PC-9 (cell line): ENCODE data around the gene GPC5. TPM values are rescaled to one million over a fixed set of nuclear protein-coding genes. Genes with fewer than 3 reads are reported as not detected.

Experiments used
- BruUV-seq: library from RNA; stranded (reverse); fragments of 400-500 nt; replicated peaks from 2 replicates; lab custom pipeline; 2021; lab: Mats Ljungman, UMichigan
- CTCF ChIA-PET: fragments of 300-600 bp; sonication (Branson Sonifier 250); formaldehyde crosslinking; loops from one replicate; lab custom pipeline; 2022; ENCODE audit warnings: antibody characterized with exemption; lab: Charles Lee
- POLR2A ChIA-PET: fragments of 300-600 bp; sonication (Branson Sonifier 250); formaldehyde crosslinking; loops from one replicate; lab custom pipeline; 2022; ENCODE audit warnings: antibody characterized with exemption; ENCODE audit not compliant: unreplicated experiment; lab: Charles Lee
- DNase-seq, 2 experiments: peaks; one replicate each; pipeline versions ENCODE4 v3.0.0 to v3.0.0-alpha.2; 2015 to 2022; ENCODE audit warnings: mixed read lengths in 1 of 2
- H2AFZ ChIP-seq: fragments of 200-600 bp; sonication (generic); 2 replicates; pipeline ENCODE4 v1.8.1; 2017; ENCODE audit warnings: antibody characterized with exemption
- H3F3A ChIP-seq: fragments of 200-600 bp; sonication (generic); 2 replicates; pipeline ENCODE4 v1.8.1; 2017; ENCODE audit warnings: antibody characterized with exemption, mild to moderate bottlenecking, low read depth; ENCODE audit not compliant: insufficient read depth
- H3K27ac ChIP-seq: fragments of 200-600 bp; sonication (generic); 2 replicates; pipeline ENCODE4 v1.6.1; 2016; ENCODE audit warnings: mixed run types
- H3K27me3 ChIP-seq: fragments of 200-600 bp; sonication (generic); 2 replicates; pipeline ENCODE4 v1.6.1; 2016; ENCODE audit warnings: low read depth, mixed run types; ENCODE audit not compliant: insufficient read depth
- H3K36me3 ChIP-seq: fragments of 200-600 bp; sonication (generic); 2 replicates; pipeline ENCODE4 v1.6.1; 2016; ENCODE audit warnings: low read depth, mixed run types
- H3K4me1 ChIP-seq: fragments of 200-600 bp; sonication (generic); replicated peaks from 2 replicates; pipeline ENCODE4 v1.6.1; 2016; ENCODE audit warnings: mixed run types; ENCODE audit not compliant: insufficient read depth
- H3K4me2 ChIP-seq: fragments of 200-600 bp; sonication (generic); 2 replicates; pipeline ENCODE4 v1.6.1; 2017; ENCODE audit warnings: mixed run types
- H3K4me3 ChIP-seq: fragments of 200-600 bp; sonication (generic); 2 replicates; pipeline ENCODE4 v1.6.1; 2016; ENCODE audit warnings: mixed run types
- H3K79me2 ChIP-seq: fragments of 200-600 bp; sonication (generic); 2 replicates; pipeline ENCODE4 v1.6.1; 2017; ENCODE audit warnings: low read depth, mixed run types
- H3K9me2 ChIP-seq: fragments of 200-600 bp; sonication (generic); 2 replicates; pipeline ENCODE4 v1.8.1; 2017; ENCODE audit warnings: mild to moderate bottlenecking; ENCODE audit not compliant: insufficient read depth
- H3K9me3 ChIP-seq: fragments of 200-600 bp; sonication (generic); 2 replicates; pipeline ENCODE4 v1.8.1; 2016; ENCODE audit warnings: low read depth; ENCODE audit not compliant: insufficient read depth
- H4K20me1 ChIP-seq: fragments of 200-600 bp; sonication (generic); 2 replicates; pipeline ENCODE4 v1.8.1; 2017; ENCODE audit not compliant: insufficient read depth
- EZH2 ChIP-seq: fragments of 200-600 bp; sonication (generic); IDR thresholded peaks from 2 replicates; pipeline ENCODE4 v1.8.0; 2017; ENCODE audit warnings: antibody characterized with exemption, low read depth
- intact Hi-C: fragments of 100-400 bp; cut with micrococcal nuclease; formaldehyde crosslinking; loops from one replicate; pipeline ENCODE4 v1.10.0; 2022; ENCODE audit not compliant: unreplicated experiment
- total RNA-seq: library from RNA; stranded (reverse); gene quantifications from 2 replicates; pipeline ENCODE4 v1.2.3, GENCODE V29; 2021
- TF ChIP-seq, protein P1 (sequence below): fragments of 200-600 bp; sonication (generic); conservative IDR thresholded peaks from 2 replicates; pipeline ENCODE4 v1.6.1; 2017; ENCODE audit warnings: mixed run types, antibody characterized with exemption, mild to moderate bottlenecking, moderate library complexity

The GPC5 gene
- total RNA-seq, 1 experiment from 2014 or later = not detected

GRCh38 chr13:91632086-91632485 is 233.7 kb downstream of the GPC5 start:
- POLR2A ChIA-PET = no interaction called here
- no peak for TF ChIP-seq EZH2
- TF ChIP-seq, protein P1, sequence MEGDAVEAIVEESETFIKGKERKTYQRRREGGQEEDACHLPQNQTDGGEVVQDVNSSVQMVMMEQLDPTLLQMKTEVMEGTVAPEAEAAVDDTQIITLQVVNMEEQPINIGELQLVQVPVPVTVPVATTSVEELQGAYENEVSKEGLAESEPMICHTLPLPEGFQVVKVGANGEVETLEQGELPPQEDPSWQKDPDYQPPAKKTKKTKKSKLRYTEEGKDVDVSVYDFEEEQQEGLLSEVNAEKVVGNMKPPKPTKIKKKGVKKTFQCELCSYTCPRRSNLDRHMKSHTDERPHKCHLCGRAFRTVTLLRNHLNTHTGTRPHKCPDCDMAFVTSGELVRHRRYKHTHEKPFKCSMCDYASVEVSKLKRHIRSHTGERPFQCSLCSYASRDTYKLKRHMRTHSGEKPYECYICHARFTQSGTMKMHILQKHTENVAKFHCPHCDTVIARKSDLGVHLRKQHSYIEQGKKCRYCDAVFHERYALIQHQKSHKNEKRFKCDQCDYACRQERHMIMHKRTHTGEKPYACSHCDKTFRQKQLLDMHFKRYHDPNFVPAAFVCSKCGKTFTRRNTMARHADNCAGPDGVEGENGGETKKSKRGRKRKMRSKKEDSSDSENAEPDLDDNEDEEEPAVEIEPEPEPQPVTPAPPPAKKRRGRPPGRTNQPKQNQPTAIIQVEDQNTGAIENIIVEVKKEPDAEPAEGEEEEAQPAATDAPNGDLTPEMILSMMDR = no peak
- DNase-seq = no peak
- Histone ChIP-seq H3K27me3 (no peaks in the 10 kb centered on the region), H3K4me2 (no peak overlapping the region), H3K9me3 (no peaks in the 10 kb centered on the region), H3K79me2 (no peaks in the 10 kb centered on the region), H4K20me1 (no peaks in the 10 kb centered on the region), H2AFZ (no peak overlapping the region), H3F3A (no peaks in the 10 kb centered on the region), H3K4me1 (no peaks in the 10 kb centered on the region), H3K36me3 (no peaks in the 10 kb centered on the region), H3K9me2 (no peaks in the 10 kb centered on the region), H3K4me3 (no peak overlapping the region), H3K27ac (no peak overlapping the region)
- CTCF ChIA-PET = no interaction called here
- intact Hi-C loops = no loop called here
- BruUV-seq = no TSS peak

GRCh38 chr13:91639330-91639729 is 240.9 kb downstream of the GPC5 start:
- Histone ChIP-seq H3K9me3 (no peaks in the 10 kb centered on the region), H3K79me2 (no peaks in the 10 kb centered on the region), H3K27ac (no peak overlapping the region), H3F3A (no peaks in the 10 kb centered on the region), H3K27me3 (no peaks in the 10 kb centered on the region), H3K4me3 (no peak overlapping the region), H3K9me2 (no peaks in the 10 kb centered on the region), H3K4me2 (no peak overlapping the region), H3K36me3 (no peaks in the 10 kb centered on the region), H2AFZ (no peak overlapping the region), H4K20me1 (no peaks in the 10 kb centered on the region), H3K4me1 (no peaks in the 10 kb centered on the region)
- ChIA-PET POLR2A (no interaction called here), CTCF (no interaction called here)
- DNase-seq = no peak
- no TSS peak for BruUV-seq
- TF ChIP-seq, protein P1 = no peak
- TF ChIP-seq EZH2 = no peak
- intact Hi-C loops = no loop called here

- H3K4me1 ChIP-seq = no peaks in the 10 kb centered on the region
- no peak for DNase-seq
- no peaks in the 10 kb centered on the region for H3K9me3 ChIP-seq
- no TSS peak for BruUV-seq
- no peaks in the 10 kb centered on the region for H3K36me3 ChIP-seq
- H3K4me2 ChIP-seq = no peak overlapping the region
- no peaks in the 10 kb centered on the region for H3F3A ChIP-seq
- no peaks in the 10 kb centered on the region for H3K9me2 ChIP-seq
- no peak overlapping the region for H2AFZ ChIP-seq
- intact Hi-C loops = no loop called here
- ChIA-PET POLR2A (no interaction called here), CTCF (no interaction called here)
- no peaks in the 10 kb centered on the region for H3K79me2 ChIP-seq
- no peaks in the 10 kb centered on the region for H4K20me1 ChIP-seq
- TF ChIP-seq EZH2 = no peak
- TF ChIP-seq, protein P1 = no peak
- H3K27me3 ChIP-seq = no peaks in the 10 kb centered on the region
- no peak overlapping the region for H3K4me3 ChIP-seq
- no peak overlapping the region for H3K27ac ChIP-seq
These were observed 245.0 kb downstream of the GPC5 start for GRCh38 chr13:91643394-91643793.
